Breast epithelium (tissue), 4 donors: ENCODE measurements around the gene MBP. TPM values are rescaled to one million over a fixed set of nuclear protein-coding genes. Genes with fewer than 3 reads are reported as not detected.
"Not testable (repeated sequence)": the region's sequence is repeated elsewhere in the genome, so short reads cannot be mapped to it uniquely, and the experiment has no call there.

ENCODE experiments used
- DNase-seq, 2 donors: peaks; one replicate each; pipeline ENCODE4 v3.0.0-alpha.2; 2019; ENCODE audit warnings: low spot score in 2 of 2
- H3K27ac ChIP-seq, 2 donors: fragments of 200-600 bp; sonication (generic) in 1 of 2; one replicate each; pipeline ENCODE4 v1.5.1; 2016 to 2019; ENCODE audit warnings: mild to moderate bottlenecking in 1 of 2
- H3K27me3 ChIP-seq, 2 donors: fragments of 200-600 bp; sonication (generic) in 1 of 2; one replicate each; pipeline versions ENCODE4 v1.5.1 to v1.6.0; 2017 to 2019; ENCODE audit warnings: control low read depth in 1 of 2, mild to moderate bottlenecking in 1 of 2
- H3K36me3 ChIP-seq: fragments of 200-600 bp; one replicate; pipeline ENCODE4 v1.5.1; 2019
- H3K4me1 ChIP-seq, 2 donors: fragments of 200-600 bp; sonication (generic); one replicate each; pipeline ENCODE4 v1.5.1; 2016 to 2019; ENCODE audit warnings: control low read depth in 1 of 2
- H3K4me3 ChIP-seq, 3 donors: fragments of 200-600 bp; sonication (generic); 1 replicate in 2 of 3; 2 replicates in 1 of 3; pipeline ENCODE4 v1.5.1; 2016 to 2019; ENCODE audit warnings: mild to moderate bottlenecking in 3 of 3, moderate library complexity in 2 of 3
- H3K9me3 ChIP-seq, 2 donors: fragments of 200-600 bp; sonication (generic) in 1 of 2; one replicate each; pipeline ENCODE4 v1.5.1; 2016 to 2019; ENCODE audit warnings: control low read depth in 1 of 2
- CTCF ChIP-seq, 3 donors: fragments of 450-650 bp; IDR thresholded peaks; one replicate each; pipeline ENCODE4 v1.5.1; 2016 to 2017; ENCODE audit warnings: antibody characterized with exemption in 3 of 3, mild to moderate bottlenecking in 3 of 3, moderate library complexity in 3 of 3
- POLR2A ChIP-seq: fragments of 450-650 bp; IDR thresholded peaks from one replicate; pipeline ENCODE4 v1.6.1; 2016; ENCODE audit warnings: antibody characterized with exemption, mild to moderate bottlenecking, moderate library complexity
- POLR2AphosphoS5 ChIP-seq, 3 donors: sonication (generic); formaldehyde crosslinking; IDR thresholded peaks; one replicate each; pipeline ENCODE4 v1.6.1; 2017; ENCODE audit warnings: antibody characterized with exemption in 3 of 3
- intact Hi-C: fragments of 100-400 bp; cut with DNase I; formaldehyde crosslinking; loops from one replicate; pipeline ENCODE4 v1.15.1; 2023; ENCODE audit warnings: low total_unique reads
- total RNA-seq, 3 donors: library from RNA; depleted of rRNA; stranded (reverse); fragments of >200 nt; gene quantifications; one replicate each; pipeline ENCODE4 v1.1.0, GENCODE V29; 2016

The MBP gene
- total RNA-seq, 3 donors from 2014 or later: 27.2 to 46.2 (median 32.4) TPM

GRCh38 chr18:76970770-76971559 lies 161.6 kb downstream of the MBP start:
- H3K27ac ChIP-seq: no peak overlapping the region
- TF ChIP-seq POLR2AphosphoS5 (IDR thresholded peaks at IDR 0.05): no peak
- TF ChIP-seq POLR2A: no peak
- no peak for TF ChIP-seq CTCF (IDR thresholded peaks at IDR 0.05)
- no peak for DNase-seq
- no peaks in the 10 kb centered on the region for H3K4me1 ChIP-seq
- H3K9me3 ChIP-seq: no peaks in the 10 kb centered on the region
- H3K27me3 ChIP-seq: no peaks in the 10 kb centered on the region
- no peaks in the 10 kb centered on the region for H3K36me3 ChIP-seq
- intact Hi-C loops: no loop called here
- H3K4me3 ChIP-seq: no peak overlapping the region

GRCh38 chr18:76967721-76968472 lies 164.7 kb downstream of the MBP start:
- no peak for TF ChIP-seq POLR2AphosphoS5 (IDR thresholded peaks at IDR 0.05)
- no peak for TF ChIP-seq POLR2A
- no peak for TF ChIP-seq CTCF (IDR thresholded peaks at IDR 0.05)
- intact Hi-C loops: no loop called here
- DNase-seq: no peak
- no peak overlapping the region for H3K27ac ChIP-seq
- no peak overlapping the region for H3K4me3 ChIP-seq
- no peaks in the 10 kb centered on the region for H3K36me3 ChIP-seq
- no peaks in the 10 kb centered on the region for H3K27me3 ChIP-seq
- H3K9me3 ChIP-seq: no peaks in the 10 kb centered on the region
- H3K4me1 ChIP-seq: no peaks in the 10 kb centered on the region

GRCh38 chr18:76967299-76967698 lies 165.3 kb downstream of the MBP start:
- H3K4me3 ChIP-seq, DNase-seq, intact Hi-C loops, H3K9me3 ChIP-seq, H3K4me1 ChIP-seq, H3K27me3 ChIP-seq, H3K36me3 ChIP-seq, H3K27ac ChIP-seq: not testable (repeated sequence)

GRCh38 chr18:76965555-76966151 lies 166.9 kb downstream of the MBP start:
- DNase-seq, H3K9me3 ChIP-seq, H3K4me1 ChIP-seq, H3K36me3 ChIP-seq, H3K4me3 ChIP-seq, intact Hi-C loops, H3K27me3 ChIP-seq, H3K27ac ChIP-seq: not testable (repeated sequence)

GRCh38 chr18:76963936-76964335 lies 168.6 kb downstream of the MBP start:
- TF ChIP-seq CTCF (IDR thresholded peaks at IDR 0.05) (no peak), POLR2AphosphoS5 (IDR thresholded peaks at IDR 0.05) (no peak), POLR2A (no peak)
- Histone ChIP-seq H3K9me3 (no peaks in the 10 kb centered on the region), H3K4me1 (no peaks in the 10 kb centered on the region), H3K27me3 (no peaks in the 10 kb centered on the region), H3K4me3 (no peak overlapping the region), H3K27ac (no peak overlapping the region), H3K36me3 (no peaks in the 10 kb centered on the region)
- DNase-seq: no peak
- intact Hi-C loops: no loop called here

- Histone ChIP-seq H3K27me3 (no peaks in the 10 kb centered on the region), H3K9me3 (no peaks in the 10 kb centered on the region), H3K4me1 (no peaks in the 10 kb centered on the region), H3K36me3 (no peaks in the 10 kb centered on the region), H3K27ac (no peak overlapping the region), H3K4me3 (no peak overlapping the region)
- intact Hi-C loops: no loop called here
- no peak for DNase-seq
- TF ChIP-seq POLR2A: no peak
- no peak for TF ChIP-seq POLR2AphosphoS5 (IDR thresholded peaks at IDR 0.05)
- TF ChIP-seq CTCF (IDR thresholded peaks at IDR 0.05): no peak
These were observed 169.7 kb downstream of the MBP start for GRCh38 chr18:76962851-76963250.
